NCI-H2107 (cell line): ENCODE measurements around the gene PSMD4.

Experiments used
- DNase-seq: peaks from one replicate; lab custom pipeline; 2025; lab: John Stamatoyannopoulos, UW

Gene PSMD4

GRCh38 chr1:151309811-151310323 lies 55.3 kb downstream of the PSMD4 start:
- no peak for DNase-seq

DNA sequence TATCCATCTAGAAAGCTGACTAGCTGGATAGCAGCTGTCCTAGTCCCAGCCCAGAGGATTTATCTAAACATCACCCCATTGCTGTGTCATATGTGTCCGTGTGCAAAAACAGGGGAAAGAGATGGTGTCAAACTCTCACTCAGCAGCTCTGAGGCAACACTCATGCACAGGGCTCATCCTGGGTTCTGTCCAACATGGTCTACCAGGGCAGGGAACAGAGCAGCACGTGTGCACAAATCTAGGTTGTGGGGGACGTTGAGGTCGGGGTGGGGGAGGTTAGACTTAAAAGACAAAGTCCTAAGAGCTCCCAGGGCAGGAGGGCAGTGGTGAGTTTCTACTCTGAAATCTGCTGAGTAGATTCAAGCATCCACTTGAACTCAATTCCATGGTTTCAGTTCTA lies 56.5 kb downstream of the PSMD4 start:
- no peak for DNase-seq

- no peak for DNase-seq
Measured at GRCh38 chr1:151311589-151312331, 57.2 kb downstream of the PSMD4 start.

DNA sequence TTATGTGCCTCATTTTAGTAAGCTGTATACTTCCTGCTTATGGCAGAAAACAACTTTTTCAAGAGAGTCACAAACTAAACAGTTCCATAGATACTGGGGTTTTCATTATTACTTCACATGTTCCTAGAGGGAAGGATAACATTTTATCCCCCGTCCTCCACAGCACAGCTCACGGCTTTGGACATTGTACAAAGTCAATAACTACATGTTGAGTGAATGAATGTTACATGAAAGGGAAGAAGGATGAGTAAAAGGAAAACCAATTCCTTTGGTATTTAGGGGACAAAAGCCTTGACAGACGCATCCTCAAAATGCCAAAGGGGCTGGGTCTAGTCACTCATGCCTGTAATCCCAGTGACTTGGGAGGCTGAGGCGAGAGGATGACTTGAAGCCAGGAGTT lies 57.9 kb downstream of the PSMD4 start:
- DNase-seq: no peak

GRCh38 chr1:151312826-151313225 lies 58.3 kb downstream of the PSMD4 start:
- DNase-seq: no peak

DNA sequence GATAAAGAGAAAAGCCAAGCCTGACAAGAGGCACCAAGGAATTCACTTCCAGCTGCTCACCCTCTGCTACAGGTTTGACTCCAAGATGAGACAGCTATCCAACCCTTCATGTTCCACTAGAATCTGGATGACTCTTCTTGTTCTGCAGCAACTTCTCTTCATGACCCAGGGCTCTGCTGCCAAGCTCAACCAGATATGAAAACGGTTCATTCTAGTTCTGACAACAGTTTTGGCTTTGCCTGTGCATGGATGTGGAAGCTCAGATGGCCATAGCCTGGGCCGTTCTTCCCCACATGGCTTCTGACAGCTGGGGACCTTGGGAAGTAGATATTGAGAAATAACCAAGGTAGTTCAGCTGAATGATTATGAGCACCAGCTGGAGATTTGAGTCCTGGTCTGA lies 59.0 kb downstream of the PSMD4 start:
- no peak for DNase-seq

GRCh38 chr1:151314137-151314875 lies 59.8 kb downstream of the PSMD4 start:
- DNase-seq: no peak

DNA sequence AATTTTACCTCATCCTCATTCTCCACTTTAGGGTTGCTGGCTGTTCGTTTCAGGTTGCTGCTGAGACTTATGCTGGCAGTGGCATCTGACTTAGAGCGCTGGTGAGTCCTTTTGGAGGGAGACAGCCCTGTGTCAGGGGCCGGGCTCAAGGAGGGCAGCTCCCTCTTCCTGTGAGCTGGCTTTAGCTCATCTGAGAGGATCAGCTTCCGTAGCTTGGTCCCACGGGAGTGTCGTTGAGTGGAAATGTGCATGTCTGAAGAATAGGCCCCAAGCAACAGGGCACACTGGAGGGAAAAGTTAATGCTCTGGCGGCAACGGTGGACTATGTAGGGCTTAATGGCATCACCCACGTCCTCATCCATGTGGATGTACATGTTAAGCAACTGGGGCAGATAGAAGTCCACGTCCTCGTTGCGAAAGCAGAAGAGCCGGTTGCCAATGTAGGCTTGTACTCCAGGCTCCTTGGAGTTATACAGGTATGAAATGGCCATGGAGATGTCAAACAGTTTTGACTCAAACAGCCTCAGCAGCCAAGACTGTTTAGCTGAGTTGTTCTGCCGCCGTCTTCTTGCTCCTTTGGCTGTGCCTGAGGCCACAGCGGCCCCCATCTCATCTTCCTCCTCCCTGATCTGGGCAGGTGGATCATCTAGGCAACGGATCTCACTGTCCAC lies 61.2 kb downstream of the PSMD4 start:
- no peak for DNase-seq
